Endothelial cell (in vitro differentiated cells): ENCODE results near the gene COL11A2. TPM values are rescaled to one million over a fixed set of nuclear protein-coding genes. Genes with fewer than 3 reads are reported as not detected.

ENCODE experiments used
- DNase-seq: peaks from one replicate; pipeline ENCODE4 v3.0.0; 2021; ENCODE audit warnings: low spot score
- H3K27ac Mint-ChIP-seq: one replicate; pipeline ENCODE4 v1.8.0; 2021; ENCODE audit warnings: mixed read lengths, inconsistent platforms; ENCODE audit not compliant: unreplicated experiment
- H3K27me3 Mint-ChIP-seq: one replicate; pipeline ENCODE4 v1.8.0; 2021; ENCODE audit warnings: mild to moderate bottlenecking, moderate library complexity, mixed read lengths, inconsistent platforms; ENCODE audit not compliant: unreplicated experiment
- H3K36me3 Mint-ChIP-seq: one replicate; pipeline ENCODE4 v1.8.0; 2021; ENCODE audit warnings: mild to moderate bottlenecking, low read depth, mixed read lengths, inconsistent platforms; ENCODE audit not compliant: unreplicated experiment
- H3K4me1 Mint-ChIP-seq: one replicate; pipeline ENCODE4 v1.8.0; 2021; ENCODE audit warnings: mild to moderate bottlenecking, mixed read lengths, inconsistent platforms; ENCODE audit not compliant: unreplicated experiment
- H3K4me3 Mint-ChIP-seq: one replicate; pipeline ENCODE4 v1.8.0; 2021; ENCODE audit warnings: mild to moderate bottlenecking, mixed read lengths, inconsistent platforms; ENCODE audit not compliant: unreplicated experiment
- H3K9me3 Mint-ChIP-seq: one replicate; pipeline ENCODE4 v1.8.0; 2021; ENCODE audit warnings: mixed read lengths, inconsistent platforms; ENCODE audit not compliant: unreplicated experiment
- CTCF ChIP-seq: fragments of 200-600 bp; sonication (generic); IDR thresholded peaks from one replicate; pipeline ENCODE4 v1.5.0; 2021; ENCODE audit warnings: antibody characterized with exemption; ENCODE audit not compliant: unreplicated experiment
- total RNA-seq: library from RNA; stranded (reverse); fragmentation: NEBNext Ultra II Directional; extraction: Animal tissue kit (Norgen Biotek cat#: 25700); gene quantifications from one replicate; pipeline ENCODE4 v1.2.1, GENCODE V29; 2021; ENCODE audit not compliant: unreplicated experiment

COL11A2 gene
- total RNA-seq, 1 donor from 2014 or later: 127 TPM

- no peak for TF ChIP-seq CTCF
- Mint-ChIP-seq H3K4me3 (peak overlapping the region; percentile 97), H3K27me3 (peaks cover 26% of the 10 kb centered on the region), H3K9me3 (no peaks in the 10 kb centered on the region), H3K4me1 (peaks cover 43% of the 10 kb centered on the region), H3K36me3 (peaks cover 41% of the 10 kb centered on the region), H3K27ac (peak overlapping the region; percentile 90)
- peak; percentile 60 for DNase-seq
These were observed 15.4 kb upstream of the COL11A2 start for GRCh38 chr6:33207552-33208090.

GRCh38 chr6:33206864-33207551 lies 14.7 kb upstream of the COL11A2 start:
- Mint-ChIP-seq H3K36me3 (peaks cover 41% of the 10 kb centered on the region), H3K27me3 (peaks cover 22% of the 10 kb centered on the region), H3K27ac (no peak overlapping the region), H3K4me1 (peaks cover 46% of the 10 kb centered on the region), H3K4me3 (peak overlapping the region; percentile 97), H3K9me3 (no peaks in the 10 kb centered on the region)
- peak; percentile 57 for DNase-seq
- TF ChIP-seq CTCF: no peak

- H3K4me1 Mint-ChIP-seq: peaks cover 51% of the 10 kb centered on the region
- H3K36me3 Mint-ChIP-seq: peaks cover 44% of the 10 kb centered on the region
- peaks cover 22% of the 10 kb centered on the region for H3K27me3 Mint-ChIP-seq
- TF ChIP-seq CTCF: no peak
- DNase-seq: no peak
- H3K9me3 Mint-ChIP-seq: no peaks in the 10 kb centered on the region
- H3K4me3 Mint-ChIP-seq: peak overlapping the region; percentile 74
- H3K27ac Mint-ChIP-seq: peak overlapping the region; percentile 74
These were observed 14.0 kb upstream of the COL11A2 start for GRCh38 chr6:33206027-33206863.

- peak overlapping the region; percentile 96 for H3K4me3 Mint-ChIP-seq
- DNase-seq: no peak
- peaks cover 54% of the 10 kb centered on the region for H3K4me1 Mint-ChIP-seq
- H3K27me3 Mint-ChIP-seq: peaks cover 24% of the 10 kb centered on the region
- H3K27ac Mint-ChIP-seq: peak overlapping the region; percentile 74
- no peaks in the 10 kb centered on the region for H3K9me3 Mint-ChIP-seq
- peaks cover 46% of the 10 kb centered on the region for H3K36me3 Mint-ChIP-seq
- no peak for TF ChIP-seq CTCF
These were observed 13.1 kb upstream of the COL11A2 start for GRCh38 chr6:33205191-33206026.
